Measurements from ENCODE around the gene RANBP1. TPM values are rescaled to one million over a fixed set of nuclear protein-coding genes. Genes with fewer than 3 reads are reported as not detected.

The RANBP1 gene
- total RNA-seq, 1 experiment from 2014 or later: 443 TPM

- CTCF ChIA-PET: interaction anchor here (1.2 to 1.4 kb wide), 2 partner anchors 14 to 67 kb away, joined by 3 read pairs; no protein-coding TSS in a partner anchor
Measured at GRCh38 chr22:20171288-20172140, 55.6 kb downstream of the RANBP1 start.

DNA sequence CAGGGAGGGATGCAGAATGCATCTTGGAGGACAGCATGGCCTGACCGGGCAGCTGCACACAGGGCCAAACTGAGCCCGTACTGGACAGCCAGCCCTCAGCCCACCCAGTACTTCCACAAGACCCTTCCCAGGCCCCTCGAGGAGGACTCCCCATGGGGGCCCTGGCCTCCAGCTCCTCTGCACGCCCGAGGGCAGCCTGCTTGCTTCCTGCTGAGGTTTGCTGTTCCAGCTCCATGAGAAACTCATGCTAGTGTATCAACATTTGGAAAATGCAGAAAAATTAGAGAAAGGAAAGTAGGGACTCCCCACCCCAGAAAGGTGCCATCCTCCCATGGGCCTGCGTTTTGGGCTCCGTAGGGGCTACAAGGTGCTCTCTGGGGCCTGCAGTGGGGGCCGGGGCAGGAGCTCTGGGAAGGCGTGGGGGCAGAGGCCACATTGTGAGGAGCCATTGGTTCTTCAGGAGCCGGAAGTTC, 56.3 kb downstream of the RANBP1 start:
- Mint-ChIP-seq H3K9me3 (no peaks in the 10 kb centered on the region), H3K4me1 (no peaks in the 10 kb centered on the region), H3K36me3 (no peaks in the 10 kb centered on the region), H3K4me3 (no peak overlapping the region), H3K27ac (no peak overlapping the region), H3K27me3 (ENCODE audit: low read depth) (no peaks in the 10 kb centered on the region)
- ChIA-PET CTCF (interaction anchor here (1.7 kb wide), 1 partner anchor 23 kb away, joined by 3 read pairs; no protein-coding TSS in a partner anchor), POLR2A (no interaction called here)
- no peak for DNase-seq (ENCODE audit: low spot score)
- ATAC-seq: no peak
- TF ChIP-seq CDX4 (CRISPR knock-in tag; IDR thresholded peaks at IDR 0.05; ENCODE audit: borderline replicate concordance) (no peak), NR2C2 (CRISPR knock-in tag; IDR thresholded peaks at IDR 0.05) (no peak), IRF2 (CRISPR knock-in tag; IDR thresholded peaks at IDR 0.05; ENCODE audit: borderline replicate concordance, low read depth) (no peak), IRF1 (CRISPR knock-in tag; IDR thresholded peaks at IDR 0.05) (no peak), AFF4 (CRISPR knock-in tag; IDR thresholded peaks at IDR 0.05; ENCODE audit: borderline replicate concordance) (no peak)
- TF ChIP-seq, protein P1, sequence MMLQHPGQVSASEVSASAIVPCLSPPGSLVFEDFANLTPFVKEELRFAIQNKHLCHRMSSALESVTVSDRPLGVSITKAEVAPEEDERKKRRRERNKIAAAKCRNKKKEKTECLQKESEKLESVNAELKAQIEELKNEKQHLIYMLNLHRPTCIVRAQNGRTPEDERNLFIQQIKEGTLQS (CRISPR knock-in tag; conservative IDR thresholded peaks at IDR 0.05): no peak

More at GRCh38 chr22:20171288-20172140, 55.6 kb downstream of the RANBP1 start:
- no peak overlapping the region for H3K27ac Mint-ChIP-seq
- no peaks in the 10 kb centered on the region for H3K36me3 Mint-ChIP-seq
- no peaks in the 10 kb centered on the region for H3K27me3 Mint-ChIP-seq (ENCODE audit: low read depth)
- H3K4me1 Mint-ChIP-seq: no peaks in the 10 kb centered on the region
- DNase-seq (ENCODE audit: low spot score) (no peak), ATAC-seq (no peak)
- no peak overlapping the region for H3K4me3 Mint-ChIP-seq
- no peaks in the 10 kb centered on the region for H3K9me3 Mint-ChIP-seq
- TF ChIP-seq TP53 (CRISPR knock-in tag; IDR thresholded peaks at IDR 0.05): no peak
- no peak for TF ChIP-seq ZNF423 (CRISPR knock-in tag; IDR thresholded peaks at IDR 0.05)
- no peak for TF ChIP-seq CBFB (CRISPR knock-in tag; IDR thresholded peaks at IDR 0.05; ENCODE audit: low read depth)
- TF ChIP-seq ZSCAN18 (CRISPR knock-in tag; IDR thresholded peaks at IDR 0.05): no peak
- TF ChIP-seq ARID4B (CRISPR knock-in tag; IDR thresholded peaks at IDR 0.05; ENCODE audit: borderline replicate concordance): no peak
- TF ChIP-seq, protein P2, sequence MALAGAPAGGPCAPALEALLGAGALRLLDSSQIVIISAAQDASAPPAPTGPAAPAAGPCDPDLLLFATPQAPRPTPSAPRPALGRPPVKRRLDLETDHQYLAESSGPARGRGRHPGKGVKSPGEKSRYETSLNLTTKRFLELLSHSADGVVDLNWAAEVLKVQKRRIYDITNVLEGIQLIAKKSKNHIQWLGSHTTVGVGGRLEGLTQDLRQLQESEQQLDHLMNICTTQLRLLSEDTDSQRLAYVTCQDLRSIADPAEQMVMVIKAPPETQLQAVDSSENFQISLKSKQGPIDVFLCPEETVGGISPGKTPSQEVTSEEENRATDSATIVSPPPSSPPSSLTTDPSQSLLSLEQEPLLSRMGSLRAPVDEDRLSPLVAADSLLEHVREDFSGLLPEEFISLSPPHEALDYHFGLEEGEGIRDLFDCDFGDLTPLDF (CRISPR knock-in tag; IDR thresholded peaks at IDR 0.05): no peak
- no peak for TF ChIP-seq GRHL2 (CRISPR knock-in tag; IDR thresholded peaks at IDR 0.05; ENCODE audit: insufficient replicate concordance, severe bottlenecking)
- TF ChIP-seq FOXJ3 (CRISPR knock-in tag; IDR thresholded peaks at IDR 0.05; ENCODE audit: borderline replicate concordance): no peak
- TF ChIP-seq, protein P3, sequence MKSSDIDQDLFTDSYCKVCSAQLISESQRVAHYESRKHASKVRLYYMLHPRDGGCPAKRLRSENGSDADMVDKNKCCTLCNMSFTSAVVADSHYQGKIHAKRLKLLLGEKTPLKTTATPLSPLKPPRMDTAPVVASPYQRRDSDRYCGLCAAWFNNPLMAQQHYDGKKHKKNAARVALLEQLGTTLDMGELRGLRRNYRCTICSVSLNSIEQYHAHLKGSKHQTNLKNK (CRISPR knock-in tag; IDR thresholded peaks at IDR 0.05): no peak
- POLR2A ChIA-PET: no interaction called here
